Suprapubic skin (tissue), 4 donors: Measurements from ENCODE around the gene ATP1B1. TPM values are rescaled to one million over a fixed set of nuclear protein-coding genes. Genes with fewer than 3 reads are reported as not detected.

Experiments used
- DNase-seq, 2 donors: peaks; one replicate each; pipeline ENCODE4 v3.0.0-alpha.2; 2019; ENCODE audit warnings: low spot score in 2 of 2
- H3K27ac ChIP-seq: fragments of 200-600 bp; sonication (generic); one replicate; pipeline ENCODE4 v1.5.1; 2019
- H3K27me3 ChIP-seq: fragments of 200-600 bp; sonication (generic); one replicate; pipeline ENCODE4 v1.5.1; 2019
- H3K36me3 ChIP-seq: fragments of 200-600 bp; sonication (generic); one replicate; pipeline ENCODE4 v1.5.1; 2019
- H3K4me1 ChIP-seq: fragments of 200-600 bp; sonication (generic); one replicate; pipeline ENCODE4 v1.5.1; 2019
- H3K4me3 ChIP-seq: fragments of 200-600 bp; sonication (generic); one replicate; pipeline ENCODE4 v1.5.1; 2019; ENCODE audit warnings: mild to moderate bottlenecking
- H3K9me3 ChIP-seq: fragments of 200-600 bp; sonication (generic); one replicate; pipeline ENCODE4 v1.5.1; 2019
- CTCF ChIP-seq, 2 donors: fragments of 200-600 bp in 1 of 2; fragments of 450-650 bp in 1 of 2; sonication (generic) in 1 of 2; IDR thresholded peaks; one replicate each; pipeline ENCODE4 v1.5.1; 2016 to 2019; ENCODE audit warnings: antibody characterized with exemption in 2 of 2, mild to moderate bottlenecking in 1 of 2, moderate library complexity in 1 of 2
- EP300 ChIP-seq: sonication (generic); formaldehyde crosslinking; IDR thresholded peaks from one replicate; pipeline ENCODE4 v1.6.1; 2017; ENCODE audit warnings: antibody characterized with exemption
- POLR2A ChIP-seq, 2 donors: fragments of 450-650 bp; IDR thresholded peaks; one replicate each; pipeline ENCODE4 v1.6.1; 2017; ENCODE audit warnings: antibody characterized with exemption in 2 of 2, mild to moderate bottlenecking in 2 of 2, moderate library complexity in 2 of 2
- POLR2AphosphoS5 ChIP-seq, 3 donors: sonication (generic); formaldehyde crosslinking; IDR thresholded peaks; one replicate each; pipeline ENCODE4 v1.6.1; 2017; ENCODE audit warnings: antibody characterized with exemption in 3 of 3
- WGBS: methylation state at CpG from one replicate; pipeline ENCODE4 v1.1.5; 2018; 5-methylcytosine and 5-hydroxymethylcytosine counted together
- total RNA-seq, 4 donors: library from RNA; depleted of rRNA; stranded (reverse); fragments of >200 nt; gene quantifications; one replicate each; pipeline ENCODE4 v1.1.0, GENCODE V29; 2016

Gene ATP1B1
- total RNA-seq, 4 donors from 2014 or later: 63.3 to 150 (median 108) TPM

- 4% methylated on average over 36 of the region's 41 CpGs for WGBS
- TF ChIP-seq EP300 (no peak), POLR2AphosphoS5 (IDR thresholded peaks at IDR 0.05) (no peak), POLR2A (IDR thresholded peaks at IDR 0.05) (no peak), CTCF (IDR thresholded peaks at IDR 0.05) (no peak)
- no peaks in the 10 kb centered on the region for H3K27me3 ChIP-seq
- H3K4me3 ChIP-seq: peak overlapping the region; percentile 92
- no peaks in the 10 kb centered on the region for H3K36me3 ChIP-seq
- no peak for DNase-seq
- no peaks in the 10 kb centered on the region for H3K9me3 ChIP-seq
- H3K27ac ChIP-seq: peak overlapping the region; percentile 91
- peaks cover 60% of the 10 kb centered on the region for H3K4me1 ChIP-seq
These were observed 572 bp downstream of the ATP1B1 start for GRCh38 chr1:169106921-169107602.

- Histone ChIP-seq H3K4me1 (peaks cover 55% of the 10 kb centered on the region), H3K27me3 (no peaks in the 10 kb centered on the region), H3K4me3 (peak overlapping the region; percentile 92), H3K27ac (peak overlapping the region; percentile 91), H3K36me3 (no peaks in the 10 kb centered on the region), H3K9me3 (no peaks in the 10 kb centered on the region)
- 65% methylated on average over 9 of the region's 9 CpGs for WGBS
- TF ChIP-seq EP300 (no peak), POLR2AphosphoS5 (IDR thresholded peaks at IDR 0.05) (no peak), POLR2A (IDR thresholded peaks at IDR 0.05) (no peak), CTCF (IDR thresholded peaks at IDR 0.05) (no peak)
- no peak for DNase-seq
These were observed 1.2 kb downstream of the ATP1B1 start for GRCh38 chr1:169107603-169108208.

- no peaks in the 10 kb centered on the region for H3K27me3 ChIP-seq
- no peaks in the 10 kb centered on the region for H3K36me3 ChIP-seq
- no peaks in the 10 kb centered on the region for H3K9me3 ChIP-seq
- 67% methylated on average over 2 of the region's 2 CpGs for WGBS
- H3K4me1 ChIP-seq: peaks cover 49% of the 10 kb centered on the region
- peak overlapping the region; percentile 91 for H3K27ac ChIP-seq
- TF ChIP-seq POLR2AphosphoS5 (IDR thresholded peaks at IDR 0.05): no peak
- no peak for TF ChIP-seq EP300
- no peak for TF ChIP-seq POLR2A (IDR thresholded peaks at IDR 0.05)
- TF ChIP-seq CTCF (IDR thresholded peaks at IDR 0.05): no peak
- no peak for DNase-seq
- H3K4me3 ChIP-seq: peak overlapping the region; percentile 92
These were observed 1.7 kb downstream of the ATP1B1 start for GRCh38 chr1:169108223-169108622.

GRCh38 chr1:169108863-169109560, 2.5 kb downstream of the ATP1B1 start:
- Histone ChIP-seq H3K36me3 (no peaks in the 10 kb centered on the region), H3K4me1 (peaks cover 43% of the 10 kb centered on the region), H3K4me3 (peak overlapping the region; percentile 92), H3K27ac (peak overlapping the region; percentile 91), H3K27me3 (no peaks in the 10 kb centered on the region), H3K9me3 (no peaks in the 10 kb centered on the region)
- no peak for DNase-seq
- peak in 1 of 2 donors; percentile 8 for TF ChIP-seq CTCF (IDR thresholded peaks at IDR 0.05)
- no peak for TF ChIP-seq POLR2AphosphoS5 (IDR thresholded peaks at IDR 0.05)
- 74% methylated on average over 10 of the region's 10 CpGs for WGBS

GRCh38 chr1:169109561-169110134, 3.2 kb downstream of the ATP1B1 start:
- 62% methylated on average over 8 of the region's 8 CpGs for WGBS
- Histone ChIP-seq H3K4me1 (peaks cover 43% of the 10 kb centered on the region), H3K27ac (peak overlapping the region; percentile 91), H3K27me3 (no peaks in the 10 kb centered on the region), H3K9me3 (no peaks in the 10 kb centered on the region), H3K4me3 (peak overlapping the region; percentile 92), H3K36me3 (no peaks in the 10 kb centered on the region)
- TF ChIP-seq POLR2A (IDR thresholded peaks at IDR 0.05): no peak
- TF ChIP-seq CTCF (IDR thresholded peaks at IDR 0.05): no peak
- no peak for DNase-seq
